Measurements from ENCODE around the gene RNF123.
"Not testable (repeated sequence)": the region's sequence is repeated elsewhere in the genome, so short reads cannot be mapped to it uniquely, and the experiment has no call there.

RNF123 gene

GRCh38 chr3:49721896-49722781 lies 32.8 kb downstream of the RNF123 start:
- DNase-seq = no peak

GRCh38 chr3:49722896-49723295 lies 33.5 kb downstream of the RNF123 start:
- no peak for DNase-seq

- DNase-seq = peak; percentile 67
Observed at GRCh38 chr3:49723296-49723627, 33.9 kb downstream of the RNF123 start.

GRCh38 chr3:49723628-49724551 lies 34.5 kb downstream of the RNF123 start, which contains the start of gene GMPPB:
Gene GMPPB, minus strand, starts transcription at chr3:49723951. Its CDS starts 225 bp downstream, at chr3:49723726.
- peak; percentile 92 for DNase-seq

- DNase-seq = peak; percentile 61
Observed at GRCh38 chr3:49724586-49724985, 35.2 kb downstream of the RNF123 start.

- no peak for DNase-seq
Observed at GRCh38 chr3:49725906-49726681, 36.7 kb downstream of the RNF123 start.

GRCh38 chr3:49727154-49727923 lies 38.0 kb downstream of the RNF123 start:
- no peak for DNase-seq

- DNase-seq = no peak
Observed at GRCh38 chr3:49727924-49728361, 38.6 kb downstream of the RNF123 start.

- no peak for DNase-seq
Observed at GRCh38 chr3:49729966-49730609, 40.7 kb downstream of the RNF123 start.

GRCh38 chr3:49732597-49732996 lies 43.2 kb downstream of the RNF123 start:
- no peak for DNase-seq

GRCh38 chr3:49733551-49733950 lies 44.2 kb downstream of the RNF123 start:
- no peak for DNase-seq

- DNase-seq = no peak
Observed at GRCh38 chr3:49734752-49735151, 45.4 kb downstream of the RNF123 start.

GRCh38 chr3:49738067-49738713 lies 48.8 kb downstream of the RNF123 start:
- no peak for DNase-seq

- no peak for DNase-seq
Observed at GRCh38 chr3:49740427-49740826, 51.1 kb downstream of the RNF123 start.

GRCh38 chr3:49745986-49746385 lies 56.6 kb downstream of the RNF123 start:
- no peak for DNase-seq

GRCh38 chr3:49747792-49748480 lies 58.6 kb downstream of the RNF123 start:
- no peak for DNase-seq

GRCh38 chr3:49748874-49749273 lies 59.5 kb downstream of the RNF123 start:
- not testable (repeated sequence) for DNase-seq

GRCh38 chr3:49750056-49750455 lies 60.7 kb downstream of the RNF123 start:
- DNase-seq = no peak

GRCh38 chr3:49751501-49751900 lies 62.1 kb downstream of the RNF123 start:
- DNase-seq = no peak

GRCh38 chr3:49754536-49754935 lies 65.2 kb downstream of the RNF123 start:
- no peak for DNase-seq
